Measurements from ENCODE around the gene COLEC11. TPM values are rescaled to one million over a fixed set of nuclear protein-coding genes. Genes with fewer than 3 reads are reported as not detected.

COLEC11 gene
- total and polyA plus RNA-seq, 2 of the 13 experiments (the other 11 are each of a cell fraction or from before 2014, with no cell fraction given) = 1.5 to 3.0 TPM

GRCh38 chr2:3656762-3657721 lies 62.1 kb downstream of the COLEC11 start (continued):
- TF ChIP-seq, protein P1, sequence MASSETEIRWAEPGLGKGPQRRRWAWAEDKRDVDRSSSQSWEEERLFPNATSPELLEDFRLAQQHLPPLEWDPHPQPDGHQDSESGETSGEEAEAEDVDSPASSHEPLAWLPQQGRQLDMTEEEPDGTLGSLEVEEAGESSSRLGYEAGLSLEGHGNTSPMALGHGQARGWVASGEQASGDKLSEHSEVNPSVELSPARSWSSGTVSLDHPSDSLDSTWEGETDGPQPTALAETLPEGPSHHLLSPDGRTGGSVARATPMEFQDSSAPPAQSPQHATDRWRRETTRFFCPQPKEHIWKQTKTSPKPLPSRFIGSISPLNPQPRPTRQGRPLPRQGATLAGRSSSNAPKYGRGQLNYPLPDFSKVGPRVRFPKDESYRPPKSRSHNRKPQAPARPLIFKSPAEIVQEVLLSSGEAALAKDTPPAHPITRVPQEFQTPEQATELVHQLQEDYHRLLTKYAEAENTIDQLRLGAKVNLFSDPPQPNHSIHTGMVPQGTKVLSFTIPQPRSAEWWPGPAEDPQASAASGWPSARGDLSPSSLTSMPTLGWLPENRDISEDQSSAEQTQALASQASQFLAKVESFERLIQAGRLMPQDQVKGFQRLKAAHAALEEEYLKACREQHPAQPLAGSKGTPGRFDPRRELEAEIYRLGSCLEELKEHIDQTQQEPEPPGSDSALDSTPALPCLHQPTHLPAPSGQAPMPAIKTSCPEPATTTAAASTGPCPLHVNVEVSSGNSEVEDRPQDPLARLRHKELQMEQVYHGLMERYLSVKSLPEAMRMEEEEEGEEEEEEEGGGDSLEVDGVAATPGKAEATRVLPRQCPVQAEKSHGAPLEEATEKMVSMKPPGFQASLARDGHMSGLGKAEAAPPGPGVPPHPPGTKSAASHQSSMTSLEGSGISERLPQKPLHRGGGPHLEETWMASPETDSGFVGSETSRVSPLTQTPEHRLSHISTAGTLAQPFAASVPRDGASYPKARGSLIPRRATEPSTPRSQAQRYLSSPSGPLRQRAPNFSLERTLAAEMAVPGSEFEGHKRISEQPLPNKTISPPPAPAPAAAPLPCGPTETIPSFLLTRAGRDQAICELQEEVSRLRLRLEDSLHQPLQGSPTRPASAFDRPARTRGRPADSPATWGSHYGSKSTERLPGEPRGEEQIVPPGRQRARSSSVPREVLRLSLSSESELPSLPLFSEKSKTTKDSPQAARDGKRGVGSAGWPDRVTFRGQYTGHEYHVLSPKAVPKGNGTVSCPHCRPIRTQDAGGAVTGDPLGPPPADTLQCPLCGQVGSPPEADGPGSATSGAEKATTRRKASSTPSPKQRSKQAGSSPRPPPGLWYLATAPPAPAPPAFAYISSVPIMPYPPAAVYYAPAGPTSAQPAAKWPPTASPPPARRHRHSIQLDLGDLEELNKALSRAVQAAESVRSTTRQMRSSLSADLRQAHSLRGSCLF (CRISPR knock-in tag; IDR thresholded peaks at IDR 0.05; ENCODE audit: borderline replicate concordance) = no peak
- TF ChIP-seq RNF2 (conservative IDR thresholded peaks at IDR 0.05; ENCODE audit: low read depth) (no peak), ASH2L (IDR thresholded peaks at IDR 0.05; ENCODE audit: insufficient read length, low read depth, low read length) (peak; percentile 59), RFX1 (IDR thresholded peaks at IDR 0.05) (no peak), KMT2A (CRISPR knock-in tag; IDR thresholded peaks at IDR 0.05) (no peak), HMGA1 (CRISPR knock-in tag; conservative IDR thresholded peaks at IDR 0.05) (no peak), ZNF878 (CRISPR knock-in tag; IDR thresholded peaks at IDR 0.05) (no peak), ZNF263 (CRISPR knock-in tag; IDR thresholded peaks at IDR 0.05) (0 out of 2 replicates have a peak, but pooled peaks have one; percentile 12), ZNF562 (CRISPR knock-in tag; IDR thresholded peaks at IDR 0.05; ENCODE audit: borderline replicate concordance) (no peak), FOXC1 (CRISPR knock-in tag; IDR thresholded peaks at IDR 0.05; ENCODE audit: borderline replicate concordance) (peak; percentile 40; the same call in 1 of the 2 replicates), NR2C2 (CRISPR knock-in tag; IDR thresholded peaks at IDR 0.05; ENCODE audit: borderline replicate concordance) (peak; percentile 97), GTF2F1 (IDR thresholded peaks at IDR 0.05; ENCODE audit: low read length) (peak; percentile 46; the same call in 1 of the 2 replicates), PHF8 (CRISPR knock-in tag; IDR thresholded peaks at IDR 0.05) (peak; percentile 60), JUND (CRISPR knock-in tag; IDR thresholded peaks at IDR 0.05) (no peak), RFXANK (CRISPR knock-in tag; IDR thresholded peaks at IDR 0.05) (no peak), MAFK (conservative IDR thresholded peaks at IDR 0.05 in 1 of 2, IDR thresholded peaks at IDR 0.05 in 1 of 2; ENCODE audit: low read length in 2 of 2) (no peak), ZKSCAN5 (CRISPR knock-in tag; IDR thresholded peaks at IDR 0.05) (no peak)
- TF ChIP-seq, protein P2, sequence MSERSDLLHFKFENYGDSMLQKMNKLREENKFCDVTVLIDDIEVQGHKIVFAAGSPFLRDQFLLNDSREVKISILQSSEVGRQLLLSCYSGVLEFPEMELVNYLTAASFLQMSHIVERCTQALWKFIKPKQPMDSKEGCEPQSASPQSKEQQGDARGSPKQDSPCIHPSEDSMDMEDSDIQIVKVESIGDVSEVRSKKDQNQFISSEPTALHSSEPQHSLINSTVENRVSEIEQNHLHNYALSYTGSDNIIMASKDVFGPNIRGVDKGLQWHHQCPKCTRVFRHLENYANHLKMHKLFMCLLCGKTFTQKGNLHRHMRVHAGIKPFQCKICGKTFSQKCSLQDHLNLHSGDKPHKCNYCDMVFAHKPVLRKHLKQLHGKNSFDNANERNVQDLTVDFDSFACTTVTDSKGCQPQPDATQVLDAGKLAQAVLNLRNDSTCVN (CRISPR knock-in tag; IDR thresholded peaks at IDR 0.05; ENCODE audit: borderline replicate concordance) = peak; percentile 26; the same call in 1 of the 2 replicates
- TF ChIP-seq, protein P3, sequence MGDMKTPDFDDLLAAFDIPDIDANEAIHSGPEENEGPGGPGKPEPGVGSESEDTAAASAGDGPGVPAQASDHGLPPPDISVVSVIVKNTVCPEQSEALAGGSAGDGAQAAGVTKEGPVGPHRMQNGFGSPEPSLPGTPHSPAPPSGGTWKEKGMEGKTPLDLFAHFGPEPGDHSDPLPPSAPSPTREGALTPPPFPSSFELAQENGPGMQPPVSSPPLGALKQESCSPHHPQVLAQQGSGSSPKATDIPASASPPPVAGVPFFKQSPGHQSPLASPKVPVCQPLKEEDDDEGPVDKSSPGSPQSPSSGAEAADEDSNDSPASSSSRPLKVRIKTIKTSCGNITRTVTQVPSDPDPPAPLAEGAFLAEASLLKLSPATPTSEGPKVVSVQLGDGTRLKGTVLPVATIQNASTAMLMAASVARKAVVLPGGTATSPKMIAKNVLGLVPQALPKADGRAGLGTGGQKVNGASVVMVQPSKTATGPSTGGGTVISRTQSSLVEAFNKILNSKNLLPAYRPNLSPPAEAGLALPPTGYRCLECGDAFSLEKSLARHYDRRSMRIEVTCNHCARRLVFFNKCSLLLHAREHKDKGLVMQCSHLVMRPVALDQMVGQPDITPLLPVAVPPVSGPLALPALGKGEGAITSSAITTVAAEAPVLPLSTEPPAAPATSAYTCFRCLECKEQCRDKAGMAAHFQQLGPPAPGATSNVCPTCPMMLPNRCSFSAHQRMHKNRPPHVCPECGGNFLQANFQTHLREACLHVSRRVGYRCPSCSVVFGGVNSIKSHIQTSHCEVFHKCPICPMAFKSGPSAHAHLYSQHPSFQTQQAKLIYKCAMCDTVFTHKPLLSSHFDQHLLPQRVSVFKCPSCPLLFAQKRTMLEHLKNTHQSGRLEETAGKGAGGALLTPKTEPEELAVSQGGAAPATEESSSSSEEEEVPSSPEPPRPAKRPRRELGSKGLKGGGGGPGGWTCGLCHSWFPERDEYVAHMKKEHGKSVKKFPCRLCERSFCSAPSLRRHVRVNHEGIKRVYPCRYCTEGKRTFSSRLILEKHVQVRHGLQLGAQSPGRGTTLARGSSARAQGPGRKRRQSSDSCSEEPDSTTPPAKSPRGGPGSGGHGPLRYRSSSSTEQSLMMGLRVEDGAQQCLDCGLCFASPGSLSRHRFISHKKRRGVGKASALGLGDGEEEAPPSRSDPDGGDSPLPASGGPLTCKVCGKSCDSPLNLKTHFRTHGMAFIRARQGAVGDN (CRISPR knock-in tag; IDR thresholded peaks at IDR 0.05) = peak; percentile 89
